Nephron progenitor cell (in vitro differentiated cells): ENCODE measurements around the gene IRAG1.

ENCODE experiments used
- DNase-seq: peaks from one replicate; pipeline ENCODE4 v3.0.0; 2021
- H3K27ac Mint-ChIP-seq: 2 replicates; pipeline ENCODE4 v1.8.0; 2021; ENCODE audit warnings: mild to moderate bottlenecking, moderate library complexity, mixed read lengths
- H3K27me3 Mint-ChIP-seq: 2 replicates; pipeline ENCODE4 v1.8.0; 2021; ENCODE audit warnings: mild to moderate bottlenecking, low read depth, mixed read lengths; ENCODE audit not compliant: poor library complexity
- H3K36me3 Mint-ChIP-seq: 2 replicates; pipeline ENCODE4 v1.8.0; 2021; ENCODE audit warnings: low read depth, mixed read lengths
- H3K4me1 Mint-ChIP-seq: 2 replicates; pipeline ENCODE4 v1.8.0; 2021; ENCODE audit warnings: mixed read lengths
- H3K4me3 Mint-ChIP-seq: 2 replicates; pipeline ENCODE4 v1.8.0; 2021; ENCODE audit warnings: mild to moderate bottlenecking, moderate library complexity, mixed read lengths
- H3K9me3 Mint-ChIP-seq: 2 replicates; pipeline ENCODE4 v1.8.0; 2021; ENCODE audit warnings: mild to moderate bottlenecking, moderate library complexity, mixed read lengths
- CTCF ChIP-seq: fragments of 200-600 bp; sonication (generic); IDR thresholded peaks from 2 replicates; pipeline ENCODE4 v1.5.0; 2021; ENCODE audit warnings: antibody characterized with exemption

The IRAG1 gene

GRCh38 chr11:10645212-10645795, 48.3 kb downstream of the IRAG1 start:
- no peak for DNase-seq
- H3K4me1 Mint-ChIP-seq = peaks cover 35% of the 10 kb centered on the region
- H3K27me3 Mint-ChIP-seq = no peaks in the 10 kb centered on the region
- H3K36me3 Mint-ChIP-seq = no peaks in the 10 kb centered on the region
- H3K9me3 Mint-ChIP-seq = no peaks in the 10 kb centered on the region
- no peak overlapping the region for H3K4me3 Mint-ChIP-seq
- no peak overlapping the region for H3K27ac Mint-ChIP-seq
- no peak for TF ChIP-seq CTCF
